Endodermal cell (in vitro differentiated cells): Measurements from ENCODE around the gene ADAMTS17. TPM values are rescaled to one million over a fixed set of nuclear protein-coding genes. Genes with fewer than 3 reads are reported as not detected.

Source experiments
- DNase-seq: peaks from one replicate; pipeline ENCODE4 v3.0.0-alpha.2; 2017
- H3K27ac ChIP-seq: 2 replicates; pipeline ENCODE4 v1.5.1; 2013; ENCODE audit warnings: mild to moderate bottlenecking, low read depth, low read length, moderate library complexity
- H3K27me3 ChIP-seq: 2 replicates; pipeline ENCODE4 v1.6.1; 2013; ENCODE audit warnings: mild to moderate bottlenecking, low read length, moderate library complexity; ENCODE audit not compliant: insufficient read depth, control insufficient read depth, poor library complexity, severe bottlenecking
- H3K36me3 ChIP-seq: 2 replicates; pipeline ENCODE4 v1.7.0; 2013; ENCODE audit warnings: mild to moderate bottlenecking, low read length, moderate library complexity; ENCODE audit not compliant: control insufficient read depth, insufficient read depth
- H3K4me1 ChIP-seq: one replicate; pipeline ENCODE4 v1.7.0; 2013; ENCODE audit warnings: low read length; ENCODE audit not compliant: control insufficient read depth, insufficient read depth
- H3K4me3 ChIP-seq: 2 replicates; pipeline ENCODE4 v1.5.1; 2013; ENCODE audit warnings: mild to moderate bottlenecking, low read length, moderate library complexity
- H3K9ac ChIP-seq: 2 replicates; pipeline ENCODE4 v1.6.1; 2013; ENCODE audit warnings: mild to moderate bottlenecking, low read length, moderate library complexity; ENCODE audit not compliant: poor library complexity, severe bottlenecking; ENCODE audit errors: extremely low read depth
- H3K9me3 ChIP-seq: 2 replicates; pipeline ENCODE4 v1.6.1; 2013; ENCODE audit warnings: mild to moderate bottlenecking, low read length, moderate library complexity; ENCODE audit not compliant: control insufficient read depth
- H3K27ac Mint-ChIP-seq: 2 replicates; pipeline ENCODE4 v1.8.0; 2020; ENCODE audit warnings: mixed read lengths
- H3K27me3 Mint-ChIP-seq: 2 replicates; pipeline ENCODE4 v1.8.0; 2021; ENCODE audit warnings: mild to moderate bottlenecking, mixed read lengths; ENCODE audit not compliant: insufficient read depth
- H3K36me3 Mint-ChIP-seq: 2 replicates; pipeline ENCODE4 v1.8.0; 2020; ENCODE audit warnings: low read depth, mixed read lengths
- H3K4me1 Mint-ChIP-seq: 2 replicates; pipeline ENCODE4 v1.8.0; 2020; ENCODE audit warnings: mixed read lengths
- H3K4me3 Mint-ChIP-seq: 2 replicates; pipeline ENCODE4 v1.8.0; 2020; ENCODE audit warnings: mild to moderate bottlenecking, moderate library complexity, mixed read lengths
- H3K9me3 Mint-ChIP-seq: 2 replicates; pipeline ENCODE4 v1.8.0; 2020; ENCODE audit warnings: mild to moderate bottlenecking, mixed read lengths
- CTCF ChIP-seq: fragments of 200-600 bp; sonication (generic); conservative IDR thresholded peaks from 2 replicates; pipeline ENCODE4 v1.5.0; 2021; ENCODE audit warnings: antibody characterized with exemption, mild to moderate bottlenecking
- WGBS, 2 experiments: methylation state at CpG; one replicate each; pipeline versions ENCODE4 v1.1.5 to v1.1.7; 2013; ENCODE audit warnings: missing lambda C conversion rate in 2 of 2, mixed read lengths in 1 of 2; ENCODE audit not compliant: insufficient coverage in 1 of 2, insufficient read length in 1 of 2; 5-methylcytosine and 5-hydroxymethylcytosine counted together
- total RNA-seq, 2 donors: library from RNA; stranded (reverse); fragmentation: NEBNext Ultra II Directional in 1 of 2; extraction: Animal tissue kit (Norgen Biotek cat#: 25700) in 1 of 2; gene quantifications; 2 replicates in 1 of 2; 3 replicates in 1 of 2; pipeline ENCODE4 v1.2.1, GENCODE V29; 2021

ADAMTS17 gene
- total RNA-seq, 2 donors from 2014 or later, result 0.82 to 2.3 TPM

GRCh38 chr15:99956820-99957641, 384.7 kb downstream of the ADAMTS17 start:
- Mint-ChIP-seq H3K36me3 (no peaks in the 10 kb centered on the region), H3K4me1 (no peaks in the 10 kb centered on the region), H3K4me3 (no peak overlapping the region), H3K27ac (no peak overlapping the region), H3K9me3 (no peaks in the 10 kb centered on the region), H3K27me3 (peaks cover 14% of the 10 kb centered on the region)
- peak; percentile 26 for DNase-seq
- H3K27me3 ChIP-seq, result no peaks in the 10 kb centered on the region
- H3K9ac ChIP-seq, result no peak overlapping the region
- no peaks in the 10 kb centered on the region for H3K4me1 ChIP-seq
- H3K9me3 ChIP-seq, result no peaks in the 10 kb centered on the region
- H3K27ac ChIP-seq, result no peak overlapping the region
- no peak overlapping the region for H3K4me3 ChIP-seq
- TF ChIP-seq CTCF, result no peak
- no peaks in the 10 kb centered on the region for H3K36me3 ChIP-seq
- 93 to 96% methylated on average over 11 to 19 of the region's 19 CpGs for WGBS, 2 experiments

GRCh38 chr15:99956022-99956775, 385.6 kb downstream of the ADAMTS17 start:
- no peaks in the 10 kb centered on the region for H3K36me3 Mint-ChIP-seq
- no peak overlapping the region for H3K4me3 Mint-ChIP-seq
- no peaks in the 10 kb centered on the region for H3K27me3 ChIP-seq
- no peak overlapping the region for H3K27ac ChIP-seq
- H3K9ac ChIP-seq, result no peak overlapping the region
- H3K4me1 Mint-ChIP-seq, result no peaks in the 10 kb centered on the region
- TF ChIP-seq CTCF, result no peak
- no peaks in the 10 kb centered on the region for H3K4me1 ChIP-seq
- no peak overlapping the region for H3K27ac Mint-ChIP-seq
- peaks cover 16% of the 10 kb centered on the region for H3K27me3 Mint-ChIP-seq
- no peaks in the 10 kb centered on the region for H3K36me3 ChIP-seq
- H3K4me3 ChIP-seq, result no peak overlapping the region
- 85% methylated on average over 6 to 11 of the region's 11 CpGs for WGBS, 2 experiments
- no peaks in the 10 kb centered on the region for H3K9me3 ChIP-seq
- H3K9me3 Mint-ChIP-seq, result no peaks in the 10 kb centered on the region
- peak; percentile 41 for DNase-seq

GRCh38 chr15:99955532-99955931, 386.2 kb downstream of the ADAMTS17 start:
- H3K27ac Mint-ChIP-seq, result no peak overlapping the region
- Histone ChIP-seq H3K27me3 (no peaks in the 10 kb centered on the region), H3K4me3 (no peak overlapping the region), H3K9me3 (no peaks in the 10 kb centered on the region), H3K4me1 (no peaks in the 10 kb centered on the region), H3K27ac (no peak overlapping the region), H3K9ac (no peak overlapping the region), H3K36me3 (no peaks in the 10 kb centered on the region)
- H3K9me3 Mint-ChIP-seq, result no peaks in the 10 kb centered on the region
- no peak overlapping the region for H3K4me3 Mint-ChIP-seq
- H3K4me1 Mint-ChIP-seq, result no peaks in the 10 kb centered on the region
- no peaks in the 10 kb centered on the region for H3K36me3 Mint-ChIP-seq
- 93 to 97% methylated on average over 5 to 6 of the region's 6 CpGs for WGBS, 2 experiments
- peaks cover 9% of the 10 kb centered on the region for H3K27me3 Mint-ChIP-seq
- DNase-seq, result peak; percentile 23
- TF ChIP-seq CTCF, result no peak
